ENCODE data around the gene KPNA3.

KPNA3 gene

GRCh38 chr13:49739498-49740187 lies 52.8 kb downstream of the KPNA3 start:
- TF ChIP-seq POLR2AphosphoS5 (IDR thresholded peaks at IDR 0.05; ENCODE audit: low read depth) (no peak), GABPA (IDR thresholded peaks at IDR 0.05; ENCODE audit: low read depth) (no peak), SPI1 (IDR thresholded peaks at IDR 0.05; ENCODE audit: borderline replicate concordance, low read depth) (no peak)
- TF ChIP-seq, protein P1, sequence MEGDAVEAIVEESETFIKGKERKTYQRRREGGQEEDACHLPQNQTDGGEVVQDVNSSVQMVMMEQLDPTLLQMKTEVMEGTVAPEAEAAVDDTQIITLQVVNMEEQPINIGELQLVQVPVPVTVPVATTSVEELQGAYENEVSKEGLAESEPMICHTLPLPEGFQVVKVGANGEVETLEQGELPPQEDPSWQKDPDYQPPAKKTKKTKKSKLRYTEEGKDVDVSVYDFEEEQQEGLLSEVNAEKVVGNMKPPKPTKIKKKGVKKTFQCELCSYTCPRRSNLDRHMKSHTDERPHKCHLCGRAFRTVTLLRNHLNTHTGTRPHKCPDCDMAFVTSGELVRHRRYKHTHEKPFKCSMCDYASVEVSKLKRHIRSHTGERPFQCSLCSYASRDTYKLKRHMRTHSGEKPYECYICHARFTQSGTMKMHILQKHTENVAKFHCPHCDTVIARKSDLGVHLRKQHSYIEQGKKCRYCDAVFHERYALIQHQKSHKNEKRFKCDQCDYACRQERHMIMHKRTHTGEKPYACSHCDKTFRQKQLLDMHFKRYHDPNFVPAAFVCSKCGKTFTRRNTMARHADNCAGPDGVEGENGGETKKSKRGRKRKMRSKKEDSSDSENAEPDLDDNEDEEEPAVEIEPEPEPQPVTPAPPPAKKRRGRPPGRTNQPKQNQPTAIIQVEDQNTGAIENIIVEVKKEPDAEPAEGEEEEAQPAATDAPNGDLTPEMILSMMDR (IDR thresholded peaks at IDR 0.05; ENCODE audit: insufficient read depth, low read length): no peak
- TF ChIP-seq, protein P2, sequence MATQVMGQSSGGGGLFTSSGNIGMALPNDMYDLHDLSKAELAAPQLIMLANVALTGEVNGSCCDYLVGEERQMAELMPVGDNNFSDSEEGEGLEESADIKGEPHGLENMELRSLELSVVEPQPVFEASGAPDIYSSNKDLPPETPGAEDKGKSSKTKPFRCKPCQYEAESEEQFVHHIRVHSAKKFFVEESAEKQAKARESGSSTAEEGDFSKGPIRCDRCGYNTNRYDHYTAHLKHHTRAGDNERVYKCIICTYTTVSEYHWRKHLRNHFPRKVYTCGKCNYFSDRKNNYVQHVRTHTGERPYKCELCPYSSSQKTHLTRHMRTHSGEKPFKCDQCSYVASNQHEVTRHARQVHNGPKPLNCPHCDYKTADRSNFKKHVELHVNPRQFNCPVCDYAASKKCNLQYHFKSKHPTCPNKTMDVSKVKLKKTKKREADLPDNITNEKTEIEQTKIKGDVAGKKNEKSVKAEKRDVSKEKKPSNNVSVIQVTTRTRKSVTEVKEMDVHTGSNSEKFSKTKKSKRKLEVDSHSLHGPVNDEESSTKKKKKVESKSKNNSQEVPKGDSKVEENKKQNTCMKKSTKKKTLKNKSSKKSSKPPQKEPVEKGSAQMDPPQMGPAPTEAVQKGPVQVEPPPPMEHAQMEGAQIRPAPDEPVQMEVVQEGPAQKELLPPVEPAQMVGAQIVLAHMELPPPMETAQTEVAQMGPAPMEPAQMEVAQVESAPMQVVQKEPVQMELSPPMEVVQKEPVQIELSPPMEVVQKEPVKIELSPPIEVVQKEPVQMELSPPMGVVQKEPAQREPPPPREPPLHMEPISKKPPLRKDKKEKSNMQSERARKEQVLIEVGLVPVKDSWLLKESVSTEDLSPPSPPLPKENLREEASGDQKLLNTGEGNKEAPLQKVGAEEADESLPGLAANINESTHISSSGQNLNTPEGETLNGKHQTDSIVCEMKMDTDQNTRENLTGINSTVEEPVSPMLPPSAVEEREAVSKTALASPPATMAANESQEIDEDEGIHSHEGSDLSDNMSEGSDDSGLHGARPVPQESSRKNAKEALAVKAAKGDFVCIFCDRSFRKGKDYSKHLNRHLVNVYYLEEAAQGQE (IDR thresholded peaks at IDR 0.05; ENCODE audit: insufficient replicate concordance, low read depth): no peak
- no peak for DNase-seq (ENCODE audit: low read depth in 1 of 2, low spot score in 1 of 2)

GRCh38 chr13:49733181-49733951 lies 59.1 kb downstream of the KPNA3 start:
- TF ChIP-seq GABPA (IDR thresholded peaks at IDR 0.05; ENCODE audit: low read depth): no peak
- no peak for TF ChIP-seq POLR2AphosphoS5 (IDR thresholded peaks at IDR 0.05; ENCODE audit: low read depth)
- no peak for TF ChIP-seq SPI1 (IDR thresholded peaks at IDR 0.05; ENCODE audit: borderline replicate concordance, low read depth)
- TF ChIP-seq, protein P1 (IDR thresholded peaks at IDR 0.05; ENCODE audit: insufficient read depth, low read length): no peak
- TF ChIP-seq, protein P2 (IDR thresholded peaks at IDR 0.05; ENCODE audit: insufficient replicate concordance, low read depth): no peak
- H3K27me3 ChIP-seq (ENCODE audit: insufficient read depth, poor library complexity, severe bottlenecking): no peaks in the 10 kb centered on the region

More at GRCh38 chr13:49739498-49740187, 52.8 kb downstream of the KPNA3 start:
- Histone ChIP-seq H3K27me3 (ENCODE audit: insufficient read depth, poor library complexity, severe bottlenecking) (no peaks in the 10 kb centered on the region), H3K27ac (replicated peaks) (no peak overlapping the region), H3K4me3 (replicated peaks; ENCODE audit: insufficient read depth, low read length) (no peak overlapping the region)

DNA sequence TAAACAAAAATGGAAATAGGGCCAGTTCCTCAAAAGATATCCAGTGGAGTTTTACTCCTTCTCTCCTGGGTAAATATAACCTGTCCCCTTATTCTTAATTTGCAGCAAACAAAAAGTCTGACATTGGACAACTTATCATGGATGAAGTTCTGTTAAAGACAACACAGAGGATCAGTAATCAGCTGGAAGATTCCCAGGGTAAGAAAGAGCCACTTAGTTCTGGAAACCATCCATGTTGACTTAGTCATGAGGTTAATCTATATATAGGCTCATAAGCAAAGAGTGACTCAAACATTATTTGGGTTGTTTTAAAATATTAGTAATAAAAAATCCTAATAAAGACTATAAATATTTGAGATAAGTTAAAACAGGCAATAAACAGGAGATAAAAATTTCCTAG lies 60.7 kb downstream of the KPNA3 start:
- DNase-seq (ENCODE audit: low read depth in 1 of 2, low spot score in 1 of 2): no peak
- H3K27ac ChIP-seq (replicated peaks): no peak overlapping the region
- no peak overlapping the region for H3K4me3 ChIP-seq (replicated peaks; ENCODE audit: insufficient read depth, low read length)
- no peaks in the 10 kb centered on the region for H3K27me3 ChIP-seq (ENCODE audit: insufficient read depth, poor library complexity, severe bottlenecking)
- no peak for TF ChIP-seq GABPA (IDR thresholded peaks at IDR 0.05; ENCODE audit: low read depth)
- no peak for TF ChIP-seq POLR2AphosphoS5 (IDR thresholded peaks at IDR 0.05; ENCODE audit: low read depth)
- TF ChIP-seq, protein P2 (IDR thresholded peaks at IDR 0.05; ENCODE audit: insufficient replicate concordance, low read depth): no peak
- TF ChIP-seq SPI1 (IDR thresholded peaks at IDR 0.05; ENCODE audit: borderline replicate concordance, low read depth): no peak
- TF ChIP-seq, protein P1 (IDR thresholded peaks at IDR 0.05; ENCODE audit: insufficient read depth, low read length): no peak

More at GRCh38 chr13:49733181-49733951, 59.1 kb downstream of the KPNA3 start:
- Histone ChIP-seq H3K27ac (replicated peaks) (no peak overlapping the region), H3K4me3 (replicated peaks; ENCODE audit: insufficient read depth, low read length) (no peak overlapping the region)
- DNase-seq (ENCODE audit: low read depth in 1 of 2, low spot score in 1 of 2): no peak
